GM19397 (cell line): Measurements from ENCODE around the gene ITGB7.

Experiments
- ATAC-seq: cut with Tn5 transposase; IDR thresholded peaks from one replicate; pipeline ENCODE4 v1.9.1; 2021; ENCODE audit warnings: mild to moderate bottlenecking, moderate library complexity; ENCODE audit not compliant: unreplicated experiment

The ITGB7 gene

DNA sequence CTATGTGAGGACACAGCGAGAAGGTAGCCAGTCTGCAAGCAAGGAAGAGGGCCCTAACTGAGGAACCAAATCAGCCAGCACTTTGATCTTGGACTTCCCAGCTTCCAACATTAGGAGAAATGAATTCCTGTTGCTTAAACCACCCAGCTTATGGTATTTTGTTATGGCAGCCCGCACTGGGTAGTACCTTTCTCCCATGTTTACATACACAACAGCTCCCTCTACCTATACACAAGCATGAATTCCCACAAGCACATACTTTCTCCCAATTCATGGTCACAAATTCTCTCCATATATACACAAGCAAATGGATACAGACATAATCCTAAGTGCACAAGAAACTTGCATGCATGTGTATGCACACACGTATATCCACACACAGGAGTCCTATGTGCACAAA lies 7.4 kb downstream of the ITGB7 start:
- ATAC-seq = no peak

DNA sequence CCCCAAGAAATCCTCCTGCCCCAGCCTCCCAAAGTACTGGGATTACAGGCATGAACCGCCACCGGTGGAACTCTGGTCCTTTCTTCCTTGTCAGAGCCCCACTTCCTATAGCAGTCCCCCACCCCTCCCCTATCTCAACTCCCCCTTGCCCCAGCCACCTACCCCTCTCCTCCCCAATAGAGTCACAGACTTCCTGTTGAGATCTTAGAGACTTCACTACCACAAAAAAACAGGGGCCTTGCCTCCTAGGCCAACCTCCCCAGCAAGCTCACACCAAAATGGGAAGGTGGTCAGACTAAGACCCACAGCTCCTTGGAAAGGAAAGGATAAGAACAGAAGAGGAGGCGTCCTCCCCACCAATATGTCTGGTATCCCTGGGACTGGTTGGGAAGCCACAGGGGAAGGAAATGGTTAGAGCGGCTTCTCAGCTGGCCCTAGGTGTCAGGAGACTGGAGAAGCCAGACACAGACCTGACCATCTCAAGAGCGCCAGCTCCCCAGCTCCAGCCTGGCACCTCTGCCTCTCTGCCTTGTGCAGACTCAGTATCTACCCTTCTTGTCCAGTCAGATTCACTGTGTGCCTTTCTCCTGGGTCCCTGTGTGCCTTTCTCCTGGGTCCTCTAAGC lies 8.5 kb downstream of the ITGB7 start:
- no peak for ATAC-seq

GRCh38 chr12:53197011-53197640 lies 9.9 kb downstream of the ITGB7 start:
- no peak for ATAC-seq

DNA sequence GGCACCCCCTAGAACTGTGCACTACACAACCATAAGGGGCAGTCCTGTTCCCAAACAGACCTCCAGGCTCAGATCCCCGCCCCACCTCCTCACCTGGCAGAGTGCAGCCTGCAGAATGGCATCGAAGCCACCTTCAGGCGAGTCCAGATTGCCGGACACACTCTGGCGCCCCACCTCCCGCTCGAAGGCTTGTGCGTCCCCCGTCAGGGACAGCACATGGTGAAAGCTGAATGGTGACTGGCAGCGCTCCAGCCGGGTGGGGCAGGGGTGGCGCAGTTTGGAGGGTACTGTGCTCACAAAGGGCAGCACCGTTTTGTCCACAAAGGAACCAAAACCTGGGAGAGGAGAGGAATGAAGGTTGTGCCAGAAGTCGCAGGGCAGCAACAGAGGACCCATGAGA lies 10.6 kb downstream of the ITGB7 start:
- ATAC-seq = no peak

- no peak for ATAC-seq
These were observed 11.3 kb downstream of the ITGB7 start for GRCh38 chr12:53195516-53196420.

DNA sequence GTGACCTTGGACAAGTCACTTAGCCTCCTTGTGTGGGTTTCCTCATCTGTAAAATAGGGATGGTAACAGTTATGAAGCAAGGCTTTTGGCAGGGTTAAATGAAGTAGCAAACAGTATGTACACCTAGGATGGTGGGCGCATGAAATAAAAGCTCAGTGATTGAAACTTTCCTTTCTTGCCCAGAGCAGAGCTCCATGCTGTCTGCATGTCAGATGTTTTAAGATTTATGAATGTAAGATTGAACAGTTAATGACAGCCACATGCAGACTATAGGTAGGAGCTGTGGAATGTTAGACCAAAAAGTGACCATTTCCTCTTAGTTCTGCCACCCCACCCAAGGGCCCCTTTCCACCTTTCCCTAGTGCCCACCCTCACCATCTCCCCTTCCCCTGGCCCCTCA lies 12.1 kb downstream of the ITGB7 start:
- ATAC-seq = no peak

DNA sequence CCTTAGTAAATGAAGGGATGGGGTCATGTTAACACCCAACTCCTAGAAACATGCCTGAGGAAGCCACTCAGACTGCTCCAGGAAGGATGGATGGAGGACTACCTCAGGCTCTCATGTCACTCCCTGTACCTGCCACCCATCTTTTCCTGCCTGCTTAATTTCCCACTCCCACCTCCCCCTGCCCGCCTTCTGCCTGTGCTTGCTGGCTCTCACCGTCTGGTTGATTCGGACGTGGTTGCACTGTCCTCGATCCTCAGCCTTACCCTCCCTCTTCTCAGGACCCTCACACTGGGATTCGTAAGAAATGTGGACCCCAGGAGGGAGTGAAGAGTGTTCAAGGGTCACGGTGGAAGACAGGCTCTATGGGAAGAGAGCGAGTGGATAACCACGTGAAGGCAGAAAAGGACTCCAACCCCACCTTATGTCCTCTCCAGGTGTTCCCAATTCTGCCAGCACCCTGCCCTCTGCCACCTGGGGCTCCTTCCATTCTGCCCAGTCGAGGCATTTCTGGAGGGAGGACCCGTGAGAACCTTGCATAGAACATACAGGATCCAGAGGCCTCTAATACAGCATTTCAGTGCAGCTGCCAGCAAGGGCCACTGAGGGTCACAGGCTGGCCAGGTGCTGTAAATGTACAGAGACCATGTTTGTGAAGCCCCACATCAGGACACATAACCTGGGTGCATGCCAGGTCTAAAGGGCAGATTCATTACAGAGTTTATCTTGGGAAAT lies 12.9 kb downstream of the ITGB7 start:
- ATAC-seq = no peak

GRCh38 chr12:53193040-53193439 lies 14.0 kb downstream of the ITGB7 start:
- ATAC-seq = no peak

- no peak for ATAC-seq
These were observed 14.5 kb downstream of the ITGB7 start for GRCh38 chr12:53192531-53193021.

- no peak for ATAC-seq
These were observed 15.0 kb downstream of the ITGB7 start for GRCh38 chr12:53191885-53192530.

DNA sequence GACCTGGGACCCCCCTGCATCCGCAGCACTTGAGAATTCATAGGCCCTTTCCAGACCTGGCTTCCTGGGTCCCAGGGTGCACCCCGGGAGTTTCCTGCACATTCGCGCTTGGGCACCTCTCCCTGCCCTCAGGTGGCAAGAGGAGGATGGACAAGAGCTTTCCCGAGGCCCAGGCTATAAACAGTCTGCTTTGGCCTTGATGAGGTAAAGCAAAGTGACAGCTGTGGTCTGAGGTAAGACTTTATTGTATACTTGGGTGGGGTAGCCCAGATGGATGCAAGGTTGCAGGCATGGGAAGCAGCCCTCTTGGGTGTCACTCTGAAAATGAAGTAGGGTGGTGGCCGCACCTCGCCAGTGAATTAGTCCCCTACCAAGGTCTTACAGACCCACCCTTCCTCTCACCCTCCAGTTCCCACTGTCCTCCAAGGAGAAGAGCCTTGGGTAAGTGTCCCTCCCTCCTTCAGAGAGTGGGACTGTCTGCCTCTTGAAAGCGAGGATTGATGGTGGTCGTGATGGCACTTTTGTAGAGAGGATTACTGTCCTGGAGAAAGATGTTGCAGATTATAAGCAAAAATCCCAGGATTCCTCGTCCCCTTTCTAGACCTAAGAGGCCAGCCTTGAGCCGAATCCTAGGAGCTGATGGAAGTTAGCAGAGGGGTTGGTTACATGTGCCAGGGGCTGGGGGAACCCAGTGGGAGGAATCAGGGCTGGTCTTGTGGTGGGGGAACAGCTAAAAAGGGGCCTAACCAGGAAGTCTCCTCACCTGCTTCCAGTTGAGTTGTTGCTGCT lies 15.8 kb downstream of the ITGB7 start:
- ATAC-seq = no peak

DNA sequence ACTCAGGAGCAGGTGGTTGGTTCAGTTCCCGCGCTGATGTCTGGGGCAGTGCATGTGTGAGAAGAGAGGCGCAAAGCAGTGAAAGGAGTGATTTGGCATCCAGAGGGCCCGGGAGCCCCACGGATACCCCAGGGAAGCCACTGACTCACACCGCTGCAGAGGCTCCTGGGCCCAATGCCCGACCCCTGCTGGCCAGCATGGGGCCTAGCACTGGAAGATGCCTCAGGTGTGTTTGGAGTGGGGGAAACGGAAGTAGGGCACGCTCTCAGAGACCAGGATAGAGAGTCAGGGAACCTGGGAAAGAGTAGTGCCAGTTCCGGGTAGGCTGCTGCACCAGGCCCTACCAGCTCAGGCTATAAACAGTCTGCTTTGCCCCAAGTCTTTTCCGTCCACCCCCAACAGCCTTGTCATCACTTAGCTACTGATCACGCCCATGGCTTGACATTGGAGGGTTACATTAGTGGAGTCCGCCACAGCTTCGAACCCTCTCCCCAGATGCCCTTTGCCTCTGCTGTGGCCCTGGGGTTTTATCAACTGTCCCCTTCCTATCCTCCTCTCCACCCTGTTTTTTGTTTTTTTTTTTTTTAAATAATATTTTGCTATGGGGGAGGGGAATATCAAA lies 16.8 kb downstream of the ITGB7 start:
- ATAC-seq = no peak

- no peak for ATAC-seq
These were observed 19.7 kb downstream of the ITGB7 start for GRCh38 chr12:53187145-53187899.

DNA sequence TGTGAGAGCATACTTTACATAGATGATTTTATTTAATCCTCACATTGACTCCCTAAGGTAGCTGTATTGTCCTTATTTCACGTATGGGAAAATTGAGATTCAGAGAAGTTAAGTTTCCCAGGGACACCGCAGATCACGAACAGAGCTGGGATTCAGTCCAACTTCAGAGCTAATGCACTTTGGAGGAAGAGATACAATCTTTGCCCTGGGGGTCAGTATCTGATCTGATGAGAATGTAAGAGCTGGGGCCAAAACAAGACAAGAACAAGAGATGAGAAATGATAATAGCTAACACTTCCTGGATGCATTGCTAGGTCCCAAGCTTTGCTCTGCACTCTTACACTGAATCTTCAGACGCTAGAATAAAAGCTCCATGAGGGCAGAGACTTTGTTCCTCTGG lies 20.3 kb downstream of the ITGB7 start:
- no peak for ATAC-seq

DNA sequence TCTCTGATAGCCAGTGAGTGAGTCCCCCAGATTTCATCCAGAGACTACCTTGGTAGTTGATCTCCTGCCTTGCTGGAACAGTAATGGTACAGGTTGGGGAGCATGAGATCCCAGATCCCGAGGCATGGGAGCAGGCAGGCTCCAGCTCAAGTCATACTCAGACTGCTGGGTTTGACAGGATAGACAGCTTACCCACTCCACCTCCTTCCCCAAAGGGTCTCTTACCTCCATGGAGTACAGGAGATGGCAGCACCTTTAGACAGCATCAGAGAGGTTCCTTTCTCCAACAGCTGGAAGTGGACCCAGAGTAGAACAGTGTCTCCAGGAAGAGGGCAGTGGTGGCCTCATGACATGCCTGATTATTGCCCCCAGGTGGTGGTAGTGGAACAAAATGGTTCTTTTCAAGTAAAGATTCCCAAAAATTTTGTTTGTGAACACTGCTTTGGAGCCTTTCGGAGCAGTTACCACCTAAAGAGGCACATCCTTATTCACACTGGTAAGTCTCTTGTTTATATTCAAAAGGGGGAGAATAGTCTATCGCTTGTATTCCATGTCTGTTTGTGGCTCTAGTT lies 21.4 kb downstream of the ITGB7 start:
- ATAC-seq = no peak

DNA sequence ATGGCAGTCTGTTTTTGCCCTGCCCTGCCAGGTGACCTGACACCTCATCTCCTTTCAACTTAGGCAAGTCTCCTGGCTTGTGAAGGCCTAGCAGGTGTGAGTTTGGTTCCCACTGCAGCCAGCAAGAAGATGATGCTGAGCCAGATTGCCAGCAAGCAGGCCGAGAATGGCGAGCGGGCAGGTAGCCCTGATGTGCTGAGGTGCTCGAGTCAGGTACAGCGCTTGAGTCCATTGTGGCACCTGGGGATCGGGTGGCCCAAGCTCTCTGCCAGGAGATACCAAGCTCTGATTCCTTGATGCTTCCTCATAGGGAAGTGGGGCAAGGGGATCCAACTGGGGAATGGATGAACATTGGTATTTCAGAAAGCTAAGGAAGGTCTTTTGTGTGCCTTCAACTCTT lies 22.2 kb downstream of the ITGB7 start:
- no peak for ATAC-seq

GRCh38 chr12:53182903-53183302 lies 24.1 kb downstream of the ITGB7 start:
- no peak for ATAC-seq

DNA sequence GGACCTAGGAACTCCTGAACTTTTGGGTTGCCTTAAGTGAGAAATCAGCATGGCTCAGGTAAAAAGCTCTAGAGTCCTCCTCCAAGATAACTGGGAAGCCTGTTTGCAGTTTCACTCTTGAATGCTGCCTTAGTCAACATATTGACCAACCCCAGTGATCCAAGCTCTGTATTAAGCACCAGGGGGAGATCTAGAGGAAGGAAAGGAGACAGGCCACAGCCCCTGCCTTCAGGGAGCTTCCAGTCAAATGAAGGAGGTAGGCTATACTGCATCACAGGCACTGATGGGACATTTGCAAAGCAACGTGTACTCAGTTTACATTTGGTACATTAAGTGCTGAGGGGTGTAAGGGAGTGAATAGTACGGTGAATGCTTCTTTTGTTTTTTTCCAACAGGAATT lies 25.1 kb downstream of the ITGB7 start:
- ATAC-seq = no peak
